Measurements from ENCODE around the gene SRSF7.
"Not testable (repeated sequence)": the region's sequence is repeated elsewhere in the genome, so short reads cannot be mapped to it uniquely, and the experiment has no call there.

SRSF7 gene

GRCh38 chr2:38731684-38732221, 19.4 kb downstream of the SRSF7 start:
- no peak for DNase-seq (ENCODE audit: low read depth)

GRCh38 chr2:38731090-38731489, 20.1 kb downstream of the SRSF7 start:
- DNase-seq (ENCODE audit: low read depth), result no peak

- no peak for DNase-seq (ENCODE audit: low read depth)
These were observed 22.5 kb downstream of the SRSF7 start for GRCh38 chr2:38728694-38729093.

GRCh38 chr2:38727661-38728060, 23.5 kb downstream of the SRSF7 start:
- no peak for DNase-seq (ENCODE audit: low read depth)

- DNase-seq (ENCODE audit: low read depth), result no peak
These were observed 28.0 kb downstream of the SRSF7 start for GRCh38 chr2:38723173-38723572.

- no peak for DNase-seq (ENCODE audit: low read depth)
These were observed 28.7 kb downstream of the SRSF7 start for GRCh38 chr2:38722271-38723061.

- peak; percentile 95 for DNase-seq (ENCODE audit: low read depth)
These were observed 30.4 kb downstream of the SRSF7 start for GRCh38 chr2:38720613-38721241.

- no peak for DNase-seq (ENCODE audit: low read depth)
These were observed 31.5 kb downstream of the SRSF7 start for GRCh38 chr2:38719706-38720105.

- DNase-seq (ENCODE audit: low read depth), result no peak
These were observed 32.6 kb downstream of the SRSF7 start for GRCh38 chr2:38718601-38719000.

GRCh38 chr2:38716185-38716584, 35.0 kb downstream of the SRSF7 start:
- DNase-seq (ENCODE audit: low read depth), result peak; percentile 79

GRCh38 chr2:38714941-38715340, 36.2 kb downstream of the SRSF7 start:
- DNase-seq (ENCODE audit: low read depth), result not testable (repeated sequence)

- no peak for DNase-seq (ENCODE audit: low read depth)
These were observed 37.8 kb downstream of the SRSF7 start for GRCh38 chr2:38713338-38713737.

GRCh38 chr2:38712871-38713270, 38.3 kb downstream of the SRSF7 start:
- DNase-seq (ENCODE audit: low read depth), result no peak

- DNase-seq (ENCODE audit: low read depth), result no peak
These were observed 38.7 kb downstream of the SRSF7 start for GRCh38 chr2:38712413-38712812.

- no peak for DNase-seq (ENCODE audit: low read depth)
These were observed 39.6 kb downstream of the SRSF7 start for GRCh38 chr2:38711558-38711957.

GRCh38 chr2:38709567-38710194, 41.5 kb downstream of the SRSF7 start:
- no peak for DNase-seq (ENCODE audit: low read depth)

- DNase-seq (ENCODE audit: low read depth), result no peak
These were observed 42.1 kb downstream of the SRSF7 start for GRCh38 chr2:38708900-38709566.

- not testable (repeated sequence) for DNase-seq (ENCODE audit: low read depth)
These were observed 42.7 kb downstream of the SRSF7 start for GRCh38 chr2:38708491-38708890.

- no peak for DNase-seq (ENCODE audit: low read depth)
These were observed 44.3 kb downstream of the SRSF7 start for GRCh38 chr2:38706846-38707345.

GRCh38 chr2:38704664-38705063, 46.5 kb downstream of the SRSF7 start:
- DNase-seq (ENCODE audit: low read depth), result no peak

- DNase-seq (ENCODE audit: low read depth), result not testable (repeated sequence)
These were observed 47.8 kb downstream of the SRSF7 start for GRCh38 chr2:38703336-38703735.

- DNase-seq (ENCODE audit: low read depth), result peak; percentile 83
These were observed 48.7 kb downstream of the SRSF7 start for GRCh38 chr2:38702413-38702812.
